ENCODE measurements around the gene TMEM176A. TPM values are rescaled to one million over a fixed set of nuclear protein-coding genes. Genes with fewer than 3 reads are reported as not detected.

TMEM176A gene
- total RNA-seq, 1 experiment from 2014 or later, result not detected

GRCh38 chr7:150751702-150752101 lies 48.9 kb upstream of the TMEM176A start:
- Histone ChIP-seq H3K4me3 (replicated peaks in 1 of 2; ENCODE audit: low read depth in 1 of 2, low read length in 2 of 2) (no peak overlapping the region), H3K4me1 (ENCODE audit: control insufficient read depth in 1 of 2, insufficient read depth in 2 of 2, low read length in 2 of 2) (no peaks in the 10 kb centered on the region), H3K27ac (ENCODE audit: low read depth, low read length) (no peak overlapping the region), H3K4me2 (ENCODE audit: low read length) (no peak overlapping the region), H2AFZ (ENCODE audit: low read depth, low read length, poor library complexity, severe bottlenecking) (no peak overlapping the region), H3K36me3 (ENCODE audit: control insufficient read depth in 1 of 2, insufficient read depth in 2 of 2, low read length in 2 of 2) (no peaks in the 10 kb centered on the region), H3K9me2 (ENCODE audit: insufficient read depth) (no peaks in the 10 kb centered on the region), H3K9ac (ENCODE audit: low read length) (no peak overlapping the region), H3K9me3 (ENCODE audit: control insufficient read depth in 1 of 2, insufficient read depth in 1 of 2, low read depth in 1 of 2, low read length in 2 of 2) (no peaks in the 10 kb centered on the region), H4K20me1 (ENCODE audit: insufficient read depth) (no peaks in the 10 kb centered on the region), H3K79me2 (ENCODE audit: insufficient read depth, low read length) (no peaks in the 10 kb centered on the region), H3K27me3 (ENCODE audit: insufficient read depth, low read length) (peaks cover 23% of the 10 kb centered on the region)
- POLR2A ChIA-PET, result no interaction called here
- DNase-seq (ENCODE audit: low read depth, low spot score), result no peak
- no TSS peak for BruUV-seq (replicated peaks)
- intact Hi-C loops (cut with micrococcal nuclease), result no loop called here
- TF ChIP-seq SP1 (IDR thresholded peaks at IDR 0.05; ENCODE audit: low read depth) (no peak), SRF (IDR thresholded peaks at IDR 0.05; ENCODE audit: low read depth) (no peak), SIN3A (IDR thresholded peaks at IDR 0.05; ENCODE audit: low read depth) (no peak), TCF7L2 (IDR thresholded peaks at IDR 0.05; ENCODE audit: borderline replicate concordance, extremely low read depth, insufficient read depth, insufficient read length) (no peak)
- TF ChIP-seq, protein P1, sequence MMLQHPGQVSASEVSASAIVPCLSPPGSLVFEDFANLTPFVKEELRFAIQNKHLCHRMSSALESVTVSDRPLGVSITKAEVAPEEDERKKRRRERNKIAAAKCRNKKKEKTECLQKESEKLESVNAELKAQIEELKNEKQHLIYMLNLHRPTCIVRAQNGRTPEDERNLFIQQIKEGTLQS (IDR thresholded peaks at IDR 0.05), result no peak
- RAD21 ChIA-PET (ENCODE audit: low non-redundant PET in 1 of 2, low total read pairs in 2 of 2, uncharacterized antibody in 2 of 2, unreplicated experiment in 2 of 2), result no interaction called here
- CTCF ChIA-PET, result no interaction called here
- no peak for ATAC-seq

DNA sequence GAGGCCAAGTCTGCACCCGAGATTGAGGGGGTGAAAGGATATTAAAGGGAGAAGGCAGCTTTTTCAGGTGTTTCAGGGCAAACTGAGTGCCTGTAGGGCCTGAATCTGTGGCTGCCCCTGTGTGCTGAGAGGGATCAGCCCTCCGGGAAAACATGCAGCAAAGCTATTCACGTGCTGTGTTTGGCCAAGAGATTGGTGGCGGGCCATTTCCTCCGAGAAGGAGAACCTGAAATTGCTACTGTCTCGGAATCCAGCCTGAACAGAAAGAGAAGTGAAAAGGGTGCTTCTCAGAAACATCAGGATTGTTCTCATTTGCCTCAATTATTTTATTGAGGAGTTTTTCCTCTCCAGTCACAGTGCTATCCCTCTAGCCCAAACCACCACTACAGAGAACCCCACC lies 47.3 kb upstream of the TMEM176A start:
- Histone ChIP-seq H3K36me3 (ENCODE audit: control insufficient read depth in 1 of 2, insufficient read depth in 2 of 2, low read length in 2 of 2) (no peaks in the 10 kb centered on the region), H4K20me1 (ENCODE audit: insufficient read depth) (no peaks in the 10 kb centered on the region), H3K4me2 (ENCODE audit: low read length) (no peak overlapping the region), H3K9me2 (ENCODE audit: insufficient read depth) (no peaks in the 10 kb centered on the region), H3K9me3 (ENCODE audit: control insufficient read depth in 1 of 2, insufficient read depth in 1 of 2, low read depth in 1 of 2, low read length in 2 of 2) (no peaks in the 10 kb centered on the region), H3K27me3 (ENCODE audit: insufficient read depth, low read length) (peaks cover 23% of the 10 kb centered on the region), H3K4me1 (ENCODE audit: control insufficient read depth in 1 of 2, insufficient read depth in 2 of 2, low read length in 2 of 2) (no peaks in the 10 kb centered on the region), H3K9ac (ENCODE audit: low read length) (no peak overlapping the region), H3K4me3 (replicated peaks in 1 of 2; ENCODE audit: low read depth in 1 of 2, low read length in 2 of 2) (no peak overlapping the region), H3K27ac (ENCODE audit: low read depth, low read length) (no peak overlapping the region), H2AFZ (ENCODE audit: low read depth, low read length, poor library complexity, severe bottlenecking) (no peak overlapping the region), H3K79me2 (ENCODE audit: insufficient read depth, low read length) (no peaks in the 10 kb centered on the region)
- ATAC-seq (no peak), DNase-seq (ENCODE audit: low read depth, low spot score) (no peak)
- TF ChIP-seq RAD21 (IDR thresholded peaks at IDR 0.05; ENCODE audit: low read depth) (no peak), CEBPB (IDR thresholded peaks at IDR 0.05; ENCODE audit: low read depth) (no peak), YY1 (IDR thresholded peaks at IDR 0.05; ENCODE audit: extremely low read depth, insufficient replicate concordance, low read depth, low read length) (no peak), JUND (IDR thresholded peaks at IDR 0.05) (no peak), SIN3A (IDR thresholded peaks at IDR 0.05; ENCODE audit: low read depth) (no peak), EZH2phosphoT487 (IDR thresholded peaks at IDR 0.05; ENCODE audit: borderline replicate concordance) (no peak)
- POLR2A ChIA-PET, result no interaction called here
- RAD21 ChIA-PET (ENCODE audit: low non-redundant PET in 1 of 2, low total read pairs in 2 of 2, uncharacterized antibody in 2 of 2, unreplicated experiment in 2 of 2), result no interaction called here
- no TSS peak for BruUV-seq (replicated peaks)
- CTCF ChIA-PET, result no interaction called here
- intact Hi-C loops (cut with micrococcal nuclease), result no loop called here
